ENCODE data around the gene LPP. TPM values are rescaled to one million over a fixed set of nuclear protein-coding genes. Genes with fewer than 3 reads are reported as not detected.

LPP gene
- total RNA-seq (100 to 1,000 TPM in 5 of 7 donors, 10 to 100 TPM in 2; 80.6 to 280 (median 165) TPM), polyA plus RNA-seq (10 to 100 TPM; 15.9 to 52.7 TPM)
- long read RNA-seq, donor 1, partial matches to known transcripts: 42 of 85 reads
- long read RNA-seq, donor 1, other reads (novel, unspliced or antisense): 43 of 85 reads
- long read RNA-seq, donor 2: 0 reads
- long read RNA-seq, donor 3, partial matches to known transcripts: 32 of 63 reads
- long read RNA-seq, donor 3, other reads (novel, unspliced or antisense): 31 of 63 reads

GRCh38 chr3:188154014-188154808, at the start of gene LPP:
Gene LPP, plus strand, starts transcription at chr3:188154157. Its CDS starts 251,964 bp downstream, at chr3:188406121.
- peak; percentile 59 to 84 (median 77) for DNase-seq
- peak within 1 kb of the TSS; percentile 70 for H3K4me3 ChIP-seq
- 1% methylated on average over 42 to 64 of the region's 66 CpGs for whole genome bisulfite sequencing, 3 donors
- peaks cover 10% of the 10 kb centered on the region for H3K4me1 ChIP-seq (ENCODE audit: insufficient read depth)
- no peaks in the 10 kb centered on the region for H3K27me3 ChIP-seq
- intact Hi-C loops (cut with DNase I): loop anchor here in 2 of 4 donors (5.0 to 10.0 kb wide), 6 partner anchors 61 to 412 kb away; partner anchors contain the start of gene BCL6 (in 1 of the 2)
- no peaks in the 10 kb centered on the region for H3K36me3 ChIP-seq
- H3K9me3 ChIP-seq: no peaks in the 10 kb centered on the region
- peak within 1 kb of the TSS; percentile 81 to 91 for H3K27ac ChIP-seq
- TF ChIP-seq POLR2A (IDR thresholded peaks at IDR 0.05) (no peak), CTCF (IDR thresholded peaks at IDR 0.05) (peak in 1 of 3 donors; percentile 5)

- WGBS, 3 donors: 84 to 97% (median 97%) methylated on average over 1 of the region's 1 CpG
- Histone ChIP-seq H3K27me3 (no peaks in the 10 kb centered on the region), H3K4me3 (no peak overlapping the region), H3K9me3 (no peaks in the 10 kb centered on the region), H3K4me1 (ENCODE audit: insufficient read depth) (no peaks in the 10 kb centered on the region), H3K27ac (no peak overlapping the region), H3K36me3 (no peaks in the 10 kb centered on the region)
- intact Hi-C loops (cut with DNase I): no loop called here
- TF ChIP-seq POLR2A (IDR thresholded peaks at IDR 0.05): no peak
- TF ChIP-seq CTCF (IDR thresholded peaks at IDR 0.05): no peak
- TF ChIP-seq EP300 (IDR thresholded peaks at IDR 0.05): no peak
- no peak for DNase-seq
Observed at GRCh38 chr3:188106006-188106405, 48.0 kb upstream of the LPP start.

GRCh38 chr3:188106454-188106853, 47.5 kb upstream of the LPP start:
- no peak for DNase-seq
- Histone ChIP-seq H3K27me3 (no peaks in the 10 kb centered on the region), H3K9me3 (no peaks in the 10 kb centered on the region), H3K36me3 (no peaks in the 10 kb centered on the region), H3K4me3 (no peak overlapping the region), H3K4me1 (ENCODE audit: insufficient read depth) (no peaks in the 10 kb centered on the region), H3K27ac (no peak overlapping the region)
- TF ChIP-seq EP300 (IDR thresholded peaks at IDR 0.05) (no peak), CTCF (IDR thresholded peaks at IDR 0.05) (no peak), POLR2A (IDR thresholded peaks at IDR 0.05) (no peak)
- 77 to 85% (median 85%) methylated on average over 5 of the region's 5 CpGs for WGBS, 3 donors
- intact Hi-C loops (cut with DNase I): no loop called here

- 57 to 65% (median 61%) methylated on average over 15 of the region's 15 CpGs for WGBS, 3 donors
Observed at GRCh38 chr3:188106887-188107830, 46.8 kb upstream of the LPP start.

More at GRCh38 chr3:188106887-188107830, 46.8 kb upstream of the LPP start:
- H3K9me3 ChIP-seq: no peaks in the 10 kb centered on the region
- no peak overlapping the region for H3K4me3 ChIP-seq
- DNase-seq: no peak
- TF ChIP-seq EP300 (IDR thresholded peaks at IDR 0.05) (no peak), POLR2A (IDR thresholded peaks at IDR 0.05) (no peak), CTCF (IDR thresholded peaks at IDR 0.05) (no peak)
- no peaks in the 10 kb centered on the region for H3K36me3 ChIP-seq
- no peaks in the 10 kb centered on the region for H3K4me1 ChIP-seq (ENCODE audit: insufficient read depth)
- no peak overlapping the region for H3K27ac ChIP-seq
- no peaks in the 10 kb centered on the region for H3K27me3 ChIP-seq
- intact Hi-C loops (cut with DNase I): no loop called here

All from ovary (tissue), 10 donors.